SK-N-SH treated with all-trans-retinoic acid at 6 μM for 48 hours (cell line): ENCODE measurements around the gene CRMP1.

Source experiments
- ATAC-seq: fragments of 200-7000 bp; cut with Tn5 transposase; 3 replicates; pipeline ENCODE4 v1.9.1; 2020; ENCODE audit warnings: mild to moderate bottlenecking, moderate library complexity
- ARNTL ChIP-seq: fragments of 450-650 bp; formaldehyde crosslinking; IDR thresholded peaks from 2 replicates; pipeline ENCODE4 v1.5.0; 2020; ENCODE audit warnings: low read depth, mild to moderate bottlenecking, moderate library complexity, borderline replicate concordance
- ESRRG ChIP-seq: fragments of 250-450 bp; sonication (Bioruptor Pico); IDR thresholded peaks from 2 replicates; pipeline ENCODE4 v1.6.1; 2021; ENCODE audit warnings: mild to moderate bottlenecking
- GLIS3 ChIP-seq: fragments of 250-450 bp; sonication (Bioruptor Pico); IDR thresholded peaks from 2 replicates; pipeline ENCODE4 v1.5.0; 2020; ENCODE audit warnings: mild to moderate bottlenecking, moderate library complexity
- ISL1 ChIP-seq: fragments of 250-450 bp; sonication (Bioruptor Pico); IDR thresholded peaks from 2 replicates; pipeline ENCODE4 v2.1.2; 2022; ENCODE audit warnings: mild to moderate bottlenecking, moderate library complexity
- OSR1 ChIP-seq: fragments of 250-450 bp; sonication (Bioruptor Pico); IDR thresholded peaks from 2 replicates; pipeline ENCODE4 v1.8.0; 2022; ENCODE audit warnings: moderate library complexity, mild to moderate bottlenecking, inconsistent platforms
- PPARA ChIP-seq: fragments of 250-450 bp; sonication (Bioruptor Pico); IDR thresholded peaks from 2 replicates; pipeline ENCODE4 v1.5.0; 2020; ENCODE audit warnings: mild to moderate bottlenecking, borderline replicate concordance
- RARB ChIP-seq: fragments of 250-450 bp; sonication (Bioruptor Pico); IDR thresholded peaks from 2 replicates; pipeline ENCODE4 v1.8.0; 2021; ENCODE audit warnings: mild to moderate bottlenecking, moderate library complexity
- SNAI2 ChIP-seq: fragments of 250-450 bp; sonication (Bioruptor Pico); IDR thresholded peaks from 2 replicates; pipeline ENCODE4 v1.5.0; 2020; ENCODE audit warnings: mild to moderate bottlenecking, moderate library complexity
- TOX ChIP-seq: fragments of 250-450 bp; sonication (Bioruptor Pico); IDR thresholded peaks from 2 replicates; pipeline ENCODE4 v1.8.0; 2021; ENCODE audit warnings: mild to moderate bottlenecking, moderate library complexity, borderline replicate concordance
- ZC3H10 ChIP-seq: fragments of 250-450 bp; sonication (Bioruptor Pico); IDR thresholded peaks from 2 replicates; pipeline ENCODE4 v1.5.1; 2021; ENCODE audit warnings: mild to moderate bottlenecking, moderate library complexity
- ZFP3 ChIP-seq: fragments of 250-450 bp; sonication (Bioruptor Pico); IDR thresholded peaks from 2 replicates; pipeline ENCODE4 v1.5.0; 2020; ENCODE audit warnings: mild to moderate bottlenecking, moderate library complexity
- ZFP30 ChIP-seq: fragments of 450-650 bp; formaldehyde crosslinking; IDR thresholded peaks from 2 replicates; pipeline ENCODE4 v1.5.0; 2022; ENCODE audit warnings: mild to moderate bottlenecking, moderate library complexity
- ZNF565 ChIP-seq: fragments of 450-650 bp; formaldehyde crosslinking; conservative IDR thresholded peaks from 2 replicates; pipeline ENCODE4 v1.5.0; 2020; ENCODE audit warnings: low read depth, mild to moderate bottlenecking, moderate library complexity
- ZNF70 ChIP-seq: fragments of 450-650 bp; formaldehyde crosslinking; IDR thresholded peaks from 2 replicates; pipeline ENCODE4 v1.5.0; 2020; ENCODE audit warnings: mild to moderate bottlenecking, moderate library complexity
- ZNF8 ChIP-seq: fragments of 450-650 bp; formaldehyde crosslinking; IDR thresholded peaks from 2 replicates; pipeline ENCODE4 v1.5.0; 2020; ENCODE audit warnings: mild to moderate bottlenecking, moderate library complexity
- TF ChIP-seq, protein P1 (sequence below): fragments of 250-450 bp; sonication (Bioruptor Pico); IDR thresholded peaks from 2 replicates; pipeline ENCODE4 v1.8.0; 2020; ENCODE audit warnings: mild to moderate bottlenecking, moderate library complexity, borderline replicate concordance
- TF ChIP-seq, protein P2 (sequence below): fragments of 250-450 bp; sonication (Bioruptor Pico); IDR thresholded peaks from 2 replicates; pipeline ENCODE4 v1.5.1; 2020; ENCODE audit warnings: low read depth, mild to moderate bottlenecking, moderate library complexity
- TF ChIP-seq, protein P3 (sequence below): fragments of 250-450 bp; sonication (Bioruptor Pico); IDR thresholded peaks from 2 replicates; pipeline ENCODE4 v1.5.0; 2020; ENCODE audit warnings: mild to moderate bottlenecking, moderate library complexity
- TF ChIP-seq, protein P4 (sequence below): fragments of 250-450 bp; sonication (Bioruptor Pico); IDR thresholded peaks from 2 replicates; pipeline ENCODE4 v1.8.0; 2021; ENCODE audit warnings: low read depth, mild to moderate bottlenecking, moderate library complexity, borderline replicate concordance
- TF ChIP-seq, protein P5 (sequence below): fragments of 250-450 bp; sonication (Bioruptor Pico); IDR thresholded peaks from 2 replicates; pipeline ENCODE4 v1.5.1; 2021; ENCODE audit warnings: mild to moderate bottlenecking, moderate library complexity

The CRMP1 gene

DNA sequence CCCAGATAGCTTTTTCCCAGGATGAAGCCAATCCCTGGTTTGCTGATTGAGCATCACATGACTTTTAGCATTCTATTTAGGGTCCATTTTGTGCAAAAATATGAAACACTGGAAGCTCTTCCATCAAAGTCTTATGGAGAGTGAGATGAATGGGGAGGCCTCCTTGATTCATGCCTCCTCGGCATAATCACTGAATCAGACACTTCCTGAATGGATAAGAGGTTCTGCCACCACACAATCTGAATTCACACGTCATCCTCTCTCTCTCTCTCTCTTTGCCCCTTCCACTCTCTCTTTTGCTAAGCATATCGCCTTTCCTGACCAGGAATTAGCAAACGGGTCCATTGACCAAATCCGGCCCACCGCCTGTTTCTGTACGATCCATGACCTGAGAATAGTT lies 68.7 kb downstream of the CRMP1 start:
- TF ChIP-seq, protein P1, sequence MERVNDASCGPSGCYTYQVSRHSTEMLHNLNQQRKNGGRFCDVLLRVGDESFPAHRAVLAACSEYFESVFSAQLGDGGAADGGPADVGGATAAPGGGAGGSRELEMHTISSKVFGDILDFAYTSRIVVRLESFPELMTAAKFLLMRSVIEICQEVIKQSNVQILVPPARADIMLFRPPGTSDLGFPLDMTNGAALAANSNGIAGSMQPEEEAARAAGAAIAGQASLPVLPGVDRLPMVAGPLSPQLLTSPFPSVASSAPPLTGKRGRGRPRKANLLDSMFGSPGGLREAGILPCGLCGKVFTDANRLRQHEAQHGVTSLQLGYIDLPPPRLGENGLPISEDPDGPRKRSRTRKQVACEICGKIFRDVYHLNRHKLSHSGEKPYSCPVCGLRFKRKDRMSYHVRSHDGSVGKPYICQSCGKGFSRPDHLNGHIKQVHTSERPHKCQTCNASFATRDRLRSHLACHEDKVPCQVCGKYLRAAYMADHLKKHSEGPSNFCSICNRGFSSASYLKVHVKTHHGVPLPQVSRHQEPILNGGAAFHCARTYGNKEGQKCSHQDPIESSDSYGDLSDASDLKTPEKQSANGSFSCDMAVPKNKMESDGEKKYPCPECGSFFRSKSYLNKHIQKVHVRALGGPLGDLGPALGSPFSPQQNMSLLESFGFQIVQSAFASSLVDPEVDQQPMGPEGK (CRISPR knock-in tag) = no peak
- no peak for TF ChIP-seq RARB (CRISPR knock-in tag)
- no peak for TF ChIP-seq PPARA (CRISPR knock-in tag)
- no peak for TF ChIP-seq ZNF565
- no peak for TF ChIP-seq ZNF70 (CRISPR knock-in tag)
- TF ChIP-seq, protein P2, sequence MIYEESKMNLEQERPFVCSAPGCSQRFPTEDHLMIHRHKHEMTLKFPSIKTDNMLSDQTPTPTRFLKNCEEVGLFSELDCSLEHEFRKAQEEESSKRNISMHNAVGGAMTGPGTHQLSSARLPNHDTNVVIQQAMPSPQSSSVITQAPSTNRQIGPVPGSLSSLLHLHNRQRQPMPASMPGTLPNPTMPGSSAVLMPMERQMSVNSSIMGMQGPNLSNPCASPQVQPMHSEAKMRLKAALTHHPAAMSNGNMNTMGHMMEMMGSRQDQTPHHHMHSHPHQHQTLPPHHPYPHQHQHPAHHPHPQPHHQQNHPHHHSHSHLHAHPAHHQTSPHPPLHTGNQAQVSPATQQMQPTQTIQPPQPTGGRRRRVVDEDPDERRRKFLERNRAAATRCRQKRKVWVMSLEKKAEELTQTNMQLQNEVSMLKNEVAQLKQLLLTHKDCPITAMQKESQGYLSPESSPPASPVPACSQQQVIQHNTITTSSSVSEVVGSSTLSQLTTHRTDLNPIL = no peak
- ATAC-seq = no peak

DNA sequence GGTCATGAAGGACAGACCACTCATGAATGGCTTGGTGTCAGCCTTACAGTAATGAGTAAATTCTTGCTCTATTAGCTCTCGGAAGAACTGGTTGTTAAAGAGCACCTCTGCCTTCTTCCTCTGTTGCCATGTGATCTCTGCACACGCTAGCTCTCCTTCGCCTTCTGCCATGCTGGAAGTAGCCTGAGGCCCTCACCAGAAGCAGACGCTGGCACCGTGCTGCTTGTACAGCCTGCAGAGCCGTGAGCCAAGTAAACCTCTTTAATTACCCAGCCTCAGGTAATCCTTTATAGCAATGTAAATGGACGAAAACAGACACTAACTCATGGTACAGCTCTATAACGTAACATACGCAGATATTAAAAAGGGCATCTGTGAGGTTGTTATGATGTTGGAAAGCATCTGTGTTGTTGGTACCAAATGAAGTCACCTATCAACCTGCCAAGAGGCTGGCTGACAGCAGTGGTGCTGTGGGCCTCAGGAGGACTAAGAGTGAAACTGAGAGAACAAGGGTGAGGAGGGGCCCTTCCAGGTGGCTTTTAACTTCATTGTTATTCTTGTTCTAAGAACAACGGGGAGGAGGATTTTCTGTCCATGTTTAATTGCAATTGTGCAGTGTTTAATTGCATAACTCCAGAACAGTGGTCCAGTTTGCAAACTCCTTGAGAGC lies 69.2 kb downstream of the CRMP1 start:
- no peak for ATAC-seq

DNA sequence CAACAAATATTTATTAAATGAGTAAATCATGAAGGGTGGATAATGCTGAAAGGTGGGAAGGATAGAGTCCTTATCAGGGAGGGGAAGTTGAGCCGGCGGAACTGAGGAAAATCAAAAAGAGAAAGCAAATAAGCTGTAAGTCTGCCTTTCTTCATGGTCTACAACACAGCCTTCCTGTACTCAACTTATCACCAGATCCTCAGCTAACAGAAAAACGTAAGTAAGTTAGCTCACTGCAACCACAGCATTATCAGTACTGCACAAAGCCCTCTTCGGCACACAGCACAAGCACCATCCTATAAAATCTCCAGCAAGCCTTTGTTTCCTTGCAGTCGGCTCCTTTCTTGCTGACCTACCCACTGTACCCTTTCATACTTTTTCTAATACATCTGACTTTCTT lies 70.3 kb downstream of the CRMP1 start:
- TF ChIP-seq, protein P3, sequence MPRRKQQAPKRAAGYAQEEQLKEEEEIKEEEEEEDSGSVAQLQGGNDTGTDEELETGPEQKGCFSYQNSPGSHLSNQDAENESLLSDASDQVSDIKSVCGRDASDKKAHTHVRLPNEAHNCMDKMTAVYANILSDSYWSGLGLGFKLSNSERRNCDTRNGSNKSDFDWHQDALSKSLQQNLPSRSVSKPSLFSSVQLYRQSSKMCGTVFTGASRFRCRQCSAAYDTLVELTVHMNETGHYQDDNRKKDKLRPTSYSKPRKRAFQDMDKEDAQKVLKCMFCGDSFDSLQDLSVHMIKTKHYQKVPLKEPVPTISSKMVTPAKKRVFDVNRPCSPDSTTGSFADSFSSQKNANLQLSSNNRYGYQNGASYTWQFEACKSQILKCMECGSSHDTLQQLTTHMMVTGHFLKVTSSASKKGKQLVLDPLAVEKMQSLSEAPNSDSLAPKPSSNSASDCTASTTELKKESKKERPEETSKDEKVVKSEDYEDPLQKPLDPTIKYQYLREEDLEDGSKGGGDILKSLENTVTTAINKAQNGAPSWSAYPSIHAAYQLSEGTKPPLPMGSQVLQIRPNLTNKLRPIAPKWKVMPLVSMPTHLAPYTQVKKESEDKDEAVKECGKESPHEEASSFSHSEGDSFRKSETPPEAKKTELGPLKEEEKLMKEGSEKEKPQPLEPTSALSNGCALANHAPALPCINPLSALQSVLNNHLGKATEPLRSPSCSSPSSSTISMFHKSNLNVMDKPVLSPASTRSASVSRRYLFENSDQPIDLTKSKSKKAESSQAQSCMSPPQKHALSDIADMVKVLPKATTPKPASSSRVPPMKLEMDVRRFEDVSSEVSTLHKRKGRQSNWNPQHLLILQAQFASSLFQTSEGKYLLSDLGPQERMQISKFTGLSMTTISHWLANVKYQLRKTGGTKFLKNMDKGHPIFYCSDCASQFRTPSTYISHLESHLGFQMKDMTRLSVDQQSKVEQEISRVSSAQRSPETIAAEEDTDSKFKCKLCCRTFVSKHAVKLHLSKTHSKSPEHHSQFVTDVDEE (CRISPR knock-in tag) = no peak
- TF ChIP-seq GLIS3 (CRISPR knock-in tag) (no peak), RARB (CRISPR knock-in tag) (no peak)
- ATAC-seq = no peak

More for the DNA sequence above, 69.2 kb downstream of the CRMP1 start:
- TF ChIP-seq ESRRG (CRISPR knock-in tag) (no peak), ZNF8 (CRISPR knock-in tag) (no peak), TOX (no peak), ZC3H10 (CRISPR knock-in tag) (no peak), ZNF70 (CRISPR knock-in tag) (no peak), ZFP3 (no peak), OSR1 (CRISPR knock-in tag) (no peak), ZFP30 (CRISPR knock-in tag) (no peak), ISL1 (CRISPR knock-in tag) (no peak), SNAI2 (no peak), GLIS3 (CRISPR knock-in tag) (no peak), PPARA (CRISPR knock-in tag) (no peak), ARNTL (CRISPR knock-in tag) (no peak)
- TF ChIP-seq, protein P1 (CRISPR knock-in tag) = no peak
- TF ChIP-seq, protein P2 = no peak
- TF ChIP-seq, protein P4, sequence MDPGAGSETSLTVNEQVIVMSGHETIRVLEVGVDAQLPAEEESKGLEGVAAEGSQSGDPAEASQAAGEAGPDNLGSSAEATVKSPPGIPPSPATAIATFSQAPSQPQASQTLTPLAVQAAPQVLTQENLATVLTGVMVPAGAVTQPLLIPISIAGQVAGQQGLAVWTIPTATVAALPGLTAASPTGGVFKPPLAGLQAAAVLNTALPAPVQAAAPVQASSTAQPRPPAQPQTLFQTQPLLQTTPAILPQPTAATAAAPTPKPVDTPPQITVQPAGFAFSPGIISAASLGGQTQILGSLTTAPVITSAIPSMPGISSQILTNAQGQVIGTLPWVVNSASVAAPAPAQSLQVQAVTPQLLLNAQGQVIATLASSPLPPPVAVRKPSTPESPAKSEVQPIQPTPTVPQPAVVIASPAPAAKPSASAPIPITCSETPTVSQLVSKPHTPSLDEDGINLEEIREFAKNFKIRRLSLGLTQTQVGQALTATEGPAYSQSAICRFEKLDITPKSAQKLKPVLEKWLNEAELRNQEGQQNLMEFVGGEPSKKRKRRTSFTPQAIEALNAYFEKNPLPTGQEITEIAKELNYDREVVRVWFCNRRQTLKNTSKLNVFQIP (CRISPR knock-in tag) = no peak
- TF ChIP-seq, protein P5, sequence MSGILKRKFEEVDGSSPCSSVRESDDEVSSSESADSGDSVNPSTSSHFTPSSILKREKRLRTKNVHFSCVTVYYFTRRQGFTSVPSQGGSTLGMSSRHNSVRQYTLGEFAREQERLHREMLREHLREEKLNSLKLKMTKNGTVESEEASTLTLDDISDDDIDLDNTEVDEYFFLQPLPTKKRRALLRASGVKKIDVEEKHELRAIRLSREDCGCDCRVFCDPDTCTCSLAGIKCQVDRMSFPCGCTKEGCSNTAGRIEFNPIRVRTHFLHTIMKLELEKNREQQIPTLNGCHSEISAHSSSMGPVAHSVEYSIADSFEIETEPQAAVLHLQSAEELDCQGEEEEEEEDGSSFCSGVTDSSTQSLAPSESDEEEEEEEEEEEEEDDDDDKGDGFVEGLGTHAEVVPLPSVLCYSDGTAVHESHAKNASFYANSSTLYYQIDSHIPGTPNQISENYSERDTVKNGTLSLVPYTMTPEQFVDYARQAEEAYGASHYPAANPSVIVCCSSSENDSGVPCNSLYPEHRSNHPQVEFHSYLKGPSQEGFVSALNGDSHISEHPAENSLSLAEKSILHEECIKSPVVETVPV (CRISPR knock-in tag) = no peak
